ENCODE data around the gene USP17L15.
"Not testable (repeated sequence)": the region's sequence is repeated elsewhere in the genome, so short reads cannot be mapped to it uniquely, and the experiment has no call there.

USP17L15 gene, protein sequence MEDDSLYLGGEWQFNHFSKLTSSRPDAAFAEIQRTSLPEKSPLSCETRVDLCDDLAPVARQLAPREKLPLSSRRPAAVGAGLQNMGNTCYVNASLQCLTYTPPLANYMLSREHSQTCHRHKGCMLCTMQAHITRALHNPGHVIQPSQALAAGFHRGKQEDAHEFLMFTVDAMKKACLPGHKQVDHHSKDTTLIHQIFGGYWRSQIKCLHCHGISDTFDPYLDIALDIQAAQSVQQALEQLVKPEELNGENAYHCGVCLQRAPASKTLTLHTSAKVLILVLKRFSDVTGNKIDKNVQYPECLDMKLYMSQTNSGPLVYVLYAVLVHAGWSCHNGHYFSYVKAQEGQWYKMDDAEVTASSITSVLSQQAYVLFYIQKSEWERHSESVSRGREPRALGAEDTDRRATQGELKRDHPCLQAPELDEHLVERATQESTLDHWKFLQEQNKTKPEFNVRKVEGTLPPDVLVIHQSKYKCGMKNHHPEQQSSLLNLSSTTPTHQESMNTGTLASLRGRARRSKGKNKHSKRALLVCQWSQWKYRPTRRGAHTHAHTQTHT

GRCh38 chr4:9234085-9234484, at the start of gene USP17L15:
TSS of gene USP17L15 (plus strand) at chr4:9234385. CDS start at chr4:9234385, 0 bp downstream.
- not testable (repeated sequence) for DNase-seq (ENCODE audit: insufficient read length, low spot score); FAIRE-seq

DNA sequence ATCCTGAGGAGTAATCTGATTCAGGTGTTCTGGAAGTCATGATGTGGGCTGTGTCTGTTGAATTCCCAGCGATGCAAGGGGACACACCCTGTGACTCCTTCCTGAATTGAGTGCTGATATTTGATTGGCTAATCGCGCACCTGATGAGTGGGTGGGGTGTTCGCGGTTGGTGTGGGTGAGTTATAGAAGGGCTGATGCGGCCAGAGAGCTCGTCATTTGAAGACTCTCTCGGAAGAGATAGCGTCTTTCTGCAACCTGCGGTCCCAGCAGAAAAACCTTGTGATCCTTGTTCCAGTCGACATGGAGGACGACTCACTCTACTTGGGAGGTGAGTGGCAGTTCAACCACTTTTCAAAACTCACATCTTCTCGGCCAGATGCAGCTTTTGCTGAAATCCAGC, 23.8 kb upstream of the USP17L15 start, which contains the start of gene USP17L10:
TSS of gene USP17L10 (plus strand) at position 301 of the 400 bp plus-strand sequence. CDS start at position 301, 0 bp downstream.
- not testable (repeated sequence) for DNase-seq (ENCODE audit: insufficient read length, low spot score); FAIRE-seq

DNA sequence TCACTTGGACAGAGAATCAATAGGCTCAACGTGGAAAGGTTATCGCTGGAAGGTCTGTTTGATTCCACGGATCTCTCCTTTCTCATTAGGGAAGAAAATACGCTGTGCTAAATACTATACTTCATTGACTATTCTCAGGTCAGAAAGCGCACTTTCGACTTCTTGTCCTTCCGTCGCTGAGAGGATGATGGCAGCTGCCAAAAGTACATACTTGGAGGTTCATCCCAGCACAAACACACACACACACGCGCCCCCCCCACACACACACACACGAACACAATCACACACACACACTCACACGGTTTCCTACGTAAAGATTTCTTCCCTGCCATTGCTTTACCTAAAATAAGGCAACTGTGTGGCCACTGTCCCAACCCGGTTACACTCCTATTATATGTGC, 19.5 kb upstream of the USP17L15 start:
- not testable (repeated sequence) for FAIRE-seq; DNase-seq (ENCODE audit: insufficient read length, low spot score)

GRCh38 chr4:9215105-9215504, 19.1 kb upstream of the USP17L15 start, which contains the start of gene USP17L11:
TSS of gene USP17L11 (plus strand) at chr4:9215405. CDS start at chr4:9215405, 0 bp downstream.
- not testable (repeated sequence) for FAIRE-seq

DNA sequence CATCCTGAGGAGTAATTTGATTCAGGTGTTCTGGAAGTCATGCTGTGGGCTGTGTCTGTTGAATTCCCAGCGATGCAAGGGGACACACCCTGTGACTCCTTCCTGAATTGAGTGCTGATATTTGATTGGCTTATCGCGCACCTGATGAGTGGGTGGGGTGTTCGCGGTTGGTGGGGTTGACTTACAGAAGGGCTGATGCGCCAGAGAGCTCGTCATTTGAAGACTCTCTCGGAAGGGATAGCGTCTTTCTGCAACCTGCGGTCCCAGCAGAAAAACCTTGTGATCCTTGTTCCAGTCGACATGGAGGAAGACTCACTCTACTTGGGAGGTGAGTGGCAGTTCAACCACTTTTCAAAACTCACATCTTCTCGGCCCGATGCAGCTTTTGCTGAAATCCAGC, 14.3 kb upstream of the USP17L15 start, which contains the start of gene USP17L12:
TSS of gene USP17L12 (plus strand) at position 301 of the 400 bp plus-strand sequence. CDS start at position 301, 0 bp downstream.
- DNase-seq (ENCODE audit: insufficient read length, low spot score); FAIRE-seq: not testable (repeated sequence)

More at GRCh38 chr4:9215105-9215504, 19.1 kb upstream of the USP17L15 start, which contains the start of gene USP17L11:
- DNase-seq (ENCODE audit: insufficient read length, low spot score): not testable (repeated sequence)

DNA sequence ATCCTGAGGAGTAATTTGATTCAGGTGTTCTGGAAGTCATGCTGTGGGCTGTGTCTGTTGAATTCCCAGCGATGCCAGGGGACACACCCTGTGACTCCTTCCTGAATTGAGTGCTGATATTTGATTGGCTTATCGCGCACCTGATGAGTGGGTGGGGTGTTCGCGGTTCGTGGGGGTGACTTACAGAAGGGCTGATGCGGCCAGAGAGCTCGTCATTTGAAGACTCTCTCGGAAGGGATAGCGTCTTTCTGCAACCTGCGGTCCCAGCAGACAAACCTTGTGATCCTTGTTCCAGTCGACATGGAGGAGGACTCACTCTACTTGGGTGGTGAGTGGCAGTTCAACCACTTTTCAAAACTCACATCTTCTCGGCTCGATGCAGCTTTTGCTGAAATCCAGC, 9.6 kb upstream of the USP17L15 start, which contains the start of gene USP17L13:
TSS of gene USP17L13 (plus strand) at position 301 of the 400 bp plus-strand sequence. CDS start at position 301, 0 bp downstream.
- FAIRE-seq: not testable (repeated sequence)

DNA sequence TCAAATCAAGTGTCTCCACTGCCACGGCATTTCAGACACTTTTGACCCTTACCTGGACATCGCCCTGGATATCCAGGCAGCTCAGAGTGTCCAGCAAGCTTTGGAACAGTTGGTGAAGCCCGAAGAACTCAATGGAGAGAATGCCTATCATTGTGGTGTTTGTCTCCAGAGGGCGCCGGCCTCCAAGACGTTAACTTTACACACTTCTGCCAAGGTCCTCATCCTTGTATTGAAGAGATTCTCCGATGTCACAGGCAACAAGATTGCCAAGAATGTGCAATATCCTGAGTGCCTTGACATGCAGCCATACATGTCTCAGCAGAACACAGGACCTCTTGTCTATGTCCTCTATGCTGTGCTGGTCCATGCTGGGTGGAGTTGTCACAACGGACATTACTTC, 3.9 kb upstream of the USP17L15 start:
- DNase-seq (ENCODE audit: insufficient read length, low spot score); FAIRE-seq: not testable (repeated sequence)

More for the DNA sequence above, 9.6 kb upstream of the USP17L15 start, which contains the start of gene USP17L13:
- not testable (repeated sequence) for DNase-seq (ENCODE audit: insufficient read length, low spot score)

DNA sequence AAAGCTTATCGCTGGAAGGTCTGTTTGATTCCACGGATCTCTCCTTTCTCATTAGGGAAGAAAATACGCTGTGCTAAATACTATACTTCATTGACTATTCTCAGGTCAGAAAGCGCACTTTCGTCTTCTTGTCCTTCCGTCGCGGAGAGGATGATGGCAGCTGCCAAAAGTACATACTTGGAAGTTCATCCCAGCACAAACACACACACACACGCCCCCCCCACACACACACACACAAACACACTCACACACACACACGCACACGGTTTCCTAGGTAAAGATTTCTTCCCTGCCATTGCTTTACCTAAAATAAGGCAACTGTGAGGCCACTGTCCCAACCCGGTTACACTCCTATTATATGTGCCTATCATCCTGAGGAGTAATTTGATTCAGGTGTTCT, 4.3 kb downstream of the USP17L15 start:
- FAIRE-seq; DNase-seq (ENCODE audit: insufficient read length, low spot score): not testable (repeated sequence)

GRCh38 chr4:9243579-9243978, 9.4 kb downstream of the USP17L15 start, which contains the start of gene USP17L17:
TSS of gene USP17L17 (plus strand) at chr4:9243879. CDS start at chr4:9243879, 0 bp downstream.
- DNase-seq (ENCODE audit: insufficient read length, low spot score); FAIRE-seq: not testable (repeated sequence)

DNA sequence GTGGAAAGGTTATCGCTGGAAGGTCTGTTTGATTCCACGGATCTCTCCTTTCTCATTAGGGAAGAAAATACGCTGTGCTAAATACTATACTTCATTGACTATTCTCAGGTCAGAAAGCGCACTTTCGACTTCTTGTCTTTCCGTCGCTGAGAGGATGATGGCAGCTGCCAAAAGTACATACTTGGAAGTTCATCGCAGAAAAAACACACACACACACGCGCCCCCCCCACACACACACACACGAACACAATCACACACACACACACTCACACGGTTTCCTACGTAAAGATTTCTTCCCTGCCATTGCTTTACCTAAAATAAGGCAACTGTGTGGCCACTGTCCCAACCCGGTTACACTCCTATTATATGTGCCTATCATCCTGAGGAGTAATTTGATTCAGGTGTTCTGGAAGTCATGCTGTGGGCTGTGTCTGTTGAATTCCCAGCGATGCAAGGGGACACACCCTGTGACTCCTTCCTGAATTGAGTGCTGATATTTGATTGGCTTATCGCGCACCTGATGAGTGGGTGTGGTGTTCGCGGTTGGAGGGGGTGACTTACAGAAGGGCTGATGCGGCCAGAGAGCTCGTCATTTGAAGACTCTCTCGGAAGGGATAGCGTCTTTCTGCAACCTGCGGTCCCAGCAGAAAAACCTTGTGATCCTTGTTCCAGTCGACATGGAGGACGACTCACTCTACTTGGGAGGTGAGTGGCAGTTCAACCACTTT, 13.9 kb downstream of the USP17L15 start, which contains the start of gene USP17L18:
TSS of gene USP17L18 (plus strand) at position 678 of the 728 bp plus-strand sequence. CDS start at position 678, 0 bp downstream.
- FAIRE-seq: peak; percentile 4
- DNase-seq (ENCODE audit: insufficient read length, low spot score): not testable (repeated sequence)

- FAIRE-seq; DNase-seq (ENCODE audit: insufficient read length, low spot score): not testable (repeated sequence)
Observed at GRCh38 chr4:9253078-9253477, 18.9 kb downstream of the USP17L15 start, which contains the start of gene USP17L19. TSS of gene USP17L19 (plus strand) at chr4:9253378. CDS start at chr4:9253378, 0 bp downstream.

DNA sequence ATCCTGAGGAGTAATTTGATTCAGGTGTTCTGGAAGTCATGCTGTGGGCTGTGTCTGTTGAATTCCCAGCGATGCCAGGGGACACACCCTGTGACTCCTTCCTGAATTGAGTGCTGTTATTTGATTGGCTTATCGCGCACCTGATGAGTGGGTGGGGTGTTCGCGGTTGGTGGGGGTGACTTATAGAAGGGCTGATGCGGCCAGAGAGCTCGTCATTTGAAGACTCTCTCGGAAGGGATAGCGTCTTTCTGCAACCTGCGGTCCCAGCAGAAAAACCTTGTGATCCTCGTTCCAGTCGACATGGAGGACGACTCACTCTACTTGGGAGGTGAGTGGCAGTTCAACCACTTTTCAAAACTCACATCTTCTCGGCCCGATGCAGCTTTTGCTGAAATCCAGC, 23.6 kb downstream of the USP17L15 start, which contains the start of gene USP17L20:
TSS of gene USP17L20 (plus strand) at position 301 of the 400 bp plus-strand sequence. CDS start at position 301, 0 bp downstream.
- DNase-seq (ENCODE audit: insufficient read length, low spot score); FAIRE-seq: not testable (repeated sequence)

GRCh38 chr4:9262572-9262971, 28.4 kb downstream of the USP17L15 start, which contains the start of gene USP17L21:
TSS of gene USP17L21 (plus strand) at chr4:9262872. CDS start at chr4:9262872, 0 bp downstream.
- not testable (repeated sequence) for DNase-seq (ENCODE audit: insufficient read length, low spot score); FAIRE-seq

GRCh38 chr4:9267319-9267718, 33.1 kb downstream of the USP17L15 start, which contains the start of gene USP17L22:
TSS of gene USP17L22 (plus strand) at chr4:9267619. CDS start at chr4:9267619, 0 bp downstream.
- FAIRE-seq; DNase-seq (ENCODE audit: insufficient read length, low spot score): not testable (repeated sequence)

GRCh38 chr4:9271719-9272118, 37.5 kb downstream of the USP17L15 start:
- FAIRE-seq: not testable (repeated sequence)

More at GRCh38 chr4:9271719-9272118, 37.5 kb downstream of the USP17L15 start:
- not testable (repeated sequence) for DNase-seq (ENCODE audit: insufficient read length, low spot score)
